LHCN-M2 (cell line): Measurements from ENCODE around the gene PRKCB. TPM values are rescaled to one million over a fixed set of nuclear protein-coding genes. Genes with fewer than 3 reads are reported as not detected.
"Not testable (repeated sequence)": the region's sequence is repeated elsewhere in the genome, so short reads cannot be mapped to it uniquely, and the experiment has no call there.

Experiments used
- DNase-seq: peaks from one replicate; pipeline ENCODE4 v3.0.0-alpha.2; 2012; ENCODE audit warnings: low read depth
- total RNA-seq: library from RNA; depleted of rRNA; stranded (reverse); fragments of >200 nt; gene quantifications from 2 replicates; pipeline ENCODE4 v1.2.3, GENCODE V29; 2014; rRNA removed

Gene PRKCB
- total RNA-seq, 1 experiment from 2014 or later, result not detected

DNA sequence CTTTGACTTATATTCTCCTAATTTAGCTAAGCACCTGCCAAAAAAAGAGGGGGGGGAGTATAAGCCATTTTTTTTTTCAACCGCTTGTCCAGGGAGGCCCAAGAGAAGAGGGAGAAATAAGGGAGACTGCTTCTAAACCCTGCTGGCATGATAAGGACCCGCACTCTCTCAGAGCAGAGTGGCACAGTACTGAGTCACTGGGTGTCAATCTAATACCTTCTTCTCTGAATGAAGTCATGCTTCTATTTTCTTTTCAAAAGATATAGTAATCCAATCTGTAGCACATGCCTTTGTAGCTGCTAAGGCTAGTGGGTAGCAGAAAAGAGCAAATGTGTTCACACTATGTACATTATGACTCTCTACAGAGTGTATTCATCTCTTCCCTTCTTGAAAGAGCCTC lies 385.4 kb downstream of the PRKCB start:
- no peak for DNase-seq

DNA sequence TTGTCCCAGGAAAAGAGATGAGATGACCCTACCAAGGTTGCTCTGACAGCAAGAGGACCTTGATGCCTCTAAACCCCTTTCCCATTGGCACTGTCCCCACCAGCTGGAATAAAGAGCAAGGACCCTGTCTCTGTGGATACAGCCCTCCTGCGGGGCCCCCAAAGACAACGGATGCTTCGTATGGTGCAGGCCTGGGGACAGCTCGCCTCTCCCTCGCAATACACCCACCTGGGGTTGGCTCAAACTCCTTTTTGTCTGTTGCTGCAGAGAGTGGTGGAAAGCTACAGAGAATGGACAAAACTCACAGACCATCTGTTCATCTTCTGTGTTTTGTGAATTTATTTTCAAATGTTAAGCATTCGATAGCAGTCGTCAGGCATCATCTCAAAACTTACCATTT lies 392.7 kb downstream of the PRKCB start:
- no peak for DNase-seq

DNA sequence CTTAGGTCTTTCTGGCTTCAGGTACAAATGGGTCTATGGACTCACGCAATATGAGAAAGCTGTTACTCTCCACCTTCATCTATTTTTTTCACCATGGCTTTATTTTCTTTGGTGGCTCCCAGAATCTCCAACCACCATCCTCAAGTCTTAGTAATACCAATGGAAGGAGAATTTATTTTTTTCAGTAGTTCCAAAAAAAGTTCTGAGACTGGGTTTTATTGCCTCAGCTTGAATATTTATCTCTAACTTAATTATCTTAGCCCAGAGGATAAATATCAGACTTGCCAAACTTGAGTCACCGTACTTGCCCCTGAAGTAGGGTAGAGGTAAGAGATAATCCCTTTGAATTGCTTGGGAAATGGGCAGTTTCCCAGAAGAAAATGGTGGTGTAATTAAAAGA lies 397.2 kb downstream of the PRKCB start:
- DNase-seq, result no peak

DNA sequence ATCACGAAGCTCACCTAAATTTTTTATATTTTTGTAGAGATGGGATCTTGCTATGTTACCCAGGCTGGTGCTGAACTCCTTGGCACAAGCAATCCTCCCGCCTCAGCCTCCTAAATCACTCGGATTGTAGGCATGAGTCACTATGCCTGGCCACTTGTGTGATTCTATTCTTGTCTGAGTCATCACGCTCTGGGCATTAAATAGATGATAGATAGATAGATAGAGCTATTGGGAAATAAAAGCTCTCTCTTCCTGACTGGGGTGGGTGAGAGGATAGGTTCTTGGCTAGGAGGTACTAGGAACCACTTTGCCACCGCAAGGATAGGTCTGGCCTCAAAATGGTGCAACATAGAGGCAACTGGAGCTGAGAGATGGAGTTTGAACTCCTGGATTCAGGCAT lies 399.0 kb downstream of the PRKCB start:
- DNase-seq, result no peak

DNA sequence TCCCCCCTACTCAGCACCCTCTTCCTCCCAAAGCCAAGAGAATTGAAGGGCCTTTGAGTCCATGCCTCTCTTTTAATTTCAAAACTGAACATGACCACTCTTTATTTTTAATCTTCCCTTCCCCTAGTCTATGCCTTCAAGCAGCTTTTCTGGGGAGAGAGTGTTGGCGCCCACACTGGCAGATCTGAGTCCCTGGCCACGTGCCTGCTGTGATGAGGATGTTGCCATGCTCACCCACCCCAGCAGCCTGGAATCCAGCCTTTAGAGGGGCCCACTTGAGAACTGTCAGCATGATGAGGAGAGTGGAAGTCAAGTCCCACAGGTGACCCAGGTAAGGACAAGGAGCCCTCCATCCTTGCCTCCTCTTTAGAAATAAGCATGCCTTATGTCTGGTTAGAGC lies 400.0 kb downstream of the PRKCB start:
- DNase-seq, result no peak

DNA sequence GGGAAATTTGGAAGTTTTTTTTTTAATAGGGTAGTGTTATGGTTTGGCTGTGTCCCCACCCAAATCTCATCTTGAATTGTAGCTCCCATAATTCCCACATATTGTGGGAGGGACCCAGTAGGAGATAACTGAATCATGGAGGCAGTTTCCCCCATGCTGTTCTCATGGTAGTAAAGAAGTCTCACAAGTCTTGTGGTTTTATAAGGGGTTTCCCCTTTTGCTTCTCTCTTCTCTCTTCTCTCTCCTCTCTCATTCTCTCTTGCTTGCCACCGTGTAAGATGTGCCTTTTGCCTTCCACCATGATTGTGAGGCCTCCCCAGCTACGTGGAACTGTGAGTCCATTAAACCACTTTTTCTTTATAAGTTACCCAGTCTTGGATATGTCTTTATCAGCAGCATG lies 403.1 kb downstream of the PRKCB start:
- not testable (repeated sequence) for DNase-seq

DNA sequence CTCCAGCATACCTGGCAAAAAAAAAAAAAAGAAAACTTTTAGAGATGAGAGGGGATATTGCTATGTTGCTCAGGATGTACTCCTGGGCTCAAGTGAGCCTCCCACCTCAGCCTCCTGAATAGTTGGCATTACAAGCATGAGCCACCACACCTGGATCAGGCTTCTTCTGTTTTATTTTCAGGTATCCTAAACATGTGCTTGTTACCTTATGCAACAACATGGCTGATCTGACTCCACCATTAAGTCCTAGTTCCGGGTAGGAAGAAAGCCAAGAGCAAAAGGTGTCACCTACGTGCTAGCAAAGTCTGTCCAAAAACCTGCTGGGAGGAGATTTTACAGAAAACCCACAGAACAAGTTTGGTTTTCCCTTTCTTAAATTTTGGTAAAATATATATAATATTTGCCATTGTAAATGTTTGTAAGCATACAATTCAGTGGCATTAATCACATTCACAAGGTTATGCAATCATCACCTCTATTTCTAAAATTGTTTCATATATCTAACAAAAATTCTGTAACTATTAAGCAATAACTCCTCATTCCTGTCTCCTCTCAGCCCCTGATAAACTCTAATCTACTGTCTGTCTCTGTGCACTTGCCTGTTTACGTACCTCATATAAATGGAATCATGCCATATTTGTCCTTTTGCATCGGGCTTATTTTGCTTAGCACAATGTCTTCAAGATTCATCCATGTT lies 411.3 kb downstream of the PRKCB start:
- DNase-seq, result no peak

DNA sequence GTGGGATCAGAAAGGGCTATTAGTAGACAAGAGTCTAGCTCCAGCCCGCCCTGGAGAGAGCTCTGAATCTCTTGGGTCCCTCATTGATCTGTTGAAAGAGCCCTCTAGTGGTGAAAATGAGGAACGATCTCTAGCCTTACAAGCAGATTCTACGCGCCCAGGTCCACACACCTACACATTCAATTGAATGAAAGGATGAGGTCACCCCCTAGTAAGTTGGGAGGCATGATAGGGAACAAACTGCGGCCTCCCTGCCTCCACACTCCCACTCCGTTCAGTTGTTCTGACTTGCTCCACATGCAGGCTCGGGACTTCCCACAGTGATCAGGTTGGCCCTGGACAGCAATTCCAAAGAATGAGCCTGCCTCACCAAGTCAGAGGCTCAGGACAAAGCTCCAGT lies 417.4 kb downstream of the PRKCB start:
- DNase-seq, result peak; percentile 10

DNA sequence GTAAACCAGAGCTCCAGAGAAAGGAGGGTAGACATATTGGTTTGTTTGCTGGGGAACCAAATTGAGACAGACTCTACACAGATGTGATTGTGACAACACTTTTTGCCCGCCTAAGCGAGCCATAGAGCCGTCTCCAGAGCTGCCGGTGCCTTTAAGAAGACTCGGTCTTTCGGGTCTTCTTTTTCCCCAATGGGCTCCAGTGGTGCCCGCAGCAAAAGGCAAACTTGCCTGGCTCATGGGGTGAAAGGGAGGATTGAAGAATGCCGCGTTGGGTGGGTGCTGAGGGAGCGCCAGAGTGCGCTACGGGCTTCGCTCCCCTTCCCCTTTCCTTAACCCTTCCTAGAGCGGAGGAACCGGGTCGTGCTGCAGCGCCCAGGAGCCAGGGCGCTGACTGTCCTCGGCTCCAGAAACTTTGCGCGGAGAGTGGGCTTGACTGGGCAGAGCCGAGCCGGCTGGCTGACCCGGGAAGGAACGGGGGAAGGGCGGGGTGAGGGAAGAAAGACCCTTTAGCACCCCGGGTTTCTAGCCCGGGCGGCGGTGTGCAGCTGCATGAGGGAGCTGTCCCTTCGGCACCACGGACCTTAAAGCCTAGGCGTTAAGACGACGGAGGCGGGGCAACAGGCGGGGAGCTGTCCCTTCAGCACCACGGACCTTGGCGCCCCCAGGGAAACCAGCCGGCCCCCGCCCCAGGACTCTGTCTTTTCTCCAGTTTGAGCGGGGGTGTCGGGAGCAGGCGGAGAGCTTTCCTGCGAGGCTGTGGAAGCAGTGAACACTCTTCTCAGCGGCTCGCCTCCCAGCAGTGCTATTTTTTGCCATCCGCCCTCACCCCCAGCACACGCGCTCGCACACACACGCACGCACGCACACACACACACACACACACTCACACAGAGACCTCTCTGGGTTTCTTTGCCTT lies 419.9 kb downstream of the PRKCB start, which contains the start of gene CACNG3:
Gene CACNG3 (plus strand): TSS at position 880 of the 916 bp plus-strand sequence. CDS start 420 bp downstream, outside the sequence.
- peak; percentile 2 for DNase-seq

DNA sequence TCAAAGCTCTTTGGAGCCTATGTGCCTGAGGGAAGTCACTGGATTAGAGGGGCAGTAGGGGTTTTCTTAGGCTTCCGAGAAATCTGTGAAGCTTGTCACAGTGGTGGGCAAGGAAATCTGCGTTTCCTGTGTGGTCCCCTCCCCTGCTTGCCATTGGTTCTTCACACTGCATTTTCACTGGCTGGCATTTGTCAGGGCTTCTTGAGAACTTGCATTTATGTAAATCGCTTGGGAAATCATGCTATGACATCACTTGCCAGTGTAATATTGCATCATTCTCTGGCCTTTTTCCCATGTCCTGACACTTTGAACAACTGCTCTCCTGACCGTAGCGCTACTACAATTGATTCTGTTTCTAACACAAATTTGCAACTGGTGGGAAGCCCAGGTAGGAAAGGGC lies 422.2 kb downstream of the PRKCB start:
- no peak for DNase-seq

DNA sequence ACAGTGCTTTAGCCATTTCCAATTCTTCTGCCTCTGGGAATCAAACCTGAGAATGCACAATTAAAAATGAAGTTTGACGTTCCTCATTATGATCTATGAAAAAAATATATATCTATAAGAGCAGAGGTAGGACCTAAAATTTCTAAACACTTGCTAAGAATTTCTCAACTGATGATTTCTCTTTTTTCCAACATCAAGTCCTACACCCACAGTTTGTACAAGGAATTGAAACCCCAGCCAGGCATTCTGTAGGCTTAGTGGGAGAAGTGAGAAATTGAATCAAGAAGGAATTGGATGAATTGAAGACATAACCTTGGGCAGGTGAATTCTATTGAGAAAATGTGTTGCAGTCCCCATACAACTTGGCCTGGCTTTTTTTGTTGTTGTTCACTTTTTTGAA lies 423.0 kb downstream of the PRKCB start:
- no peak for DNase-seq

DNA sequence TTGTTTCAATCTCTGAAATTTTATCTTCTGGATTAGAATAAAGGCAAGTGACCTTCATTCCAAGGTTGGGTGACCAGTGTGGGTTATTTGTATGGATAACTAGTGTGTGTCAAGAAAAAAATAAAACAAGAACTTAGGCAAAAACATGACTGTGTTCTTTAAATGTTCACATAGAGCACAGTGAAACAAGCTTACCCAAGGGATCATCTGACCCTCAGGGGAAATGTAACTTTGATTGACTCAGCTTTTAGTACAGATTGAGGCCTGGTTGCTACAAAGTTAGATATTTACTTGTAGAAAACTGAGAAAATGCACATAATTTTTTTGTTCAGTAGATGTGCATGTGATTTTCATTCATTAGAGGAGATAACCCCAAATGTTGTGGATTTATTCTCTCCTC lies 427.0 kb downstream of the PRKCB start:
- no peak for DNase-seq

Other genes starting within 250 kb of the PRKCB start
- 100 and 116 TPM in 2 replicates for gene NDUFAB1, start 239.7 kb upstream of the PRKCB start, total RNA-seq
- 21.7 and 24.0 TPM in 2 replicates for gene PALB2, start 194.7 kb upstream of the PRKCB start, total RNA-seq
- 59.5 and 68.8 TPM in 2 replicates for gene DCTN5, start 194.5 kb upstream of the PRKCB start, total RNA-seq
- gene PLK1, start 157.1 kb upstream of the PRKCB start, total RNA-seq, result 101 and 102 TPM in 2 replicates
- gene ERN2, start 122.8 kb upstream of the PRKCB start, total RNA-seq, result not detected in 2 replicates
- gene CHP2, start 81.0 kb upstream of the PRKCB start, total RNA-seq, result not detected in 2 replicates